BLaER1 (cell line): ENCODE data around the gene UBTFL1.

Source experiments
- H3K27ac ChIP-seq: shearing (Covaris generic); formaldehyde crosslinking; 2 replicates; pipeline ENCODE4 v1.8.1; 2022
- H3K27me3 ChIP-seq: shearing (Covaris generic); formaldehyde crosslinking; 2 replicates; pipeline ENCODE4 v1.8.1; 2022
- H3K36me3 ChIP-seq: shearing (Covaris generic); formaldehyde crosslinking; 2 replicates; pipeline ENCODE4 v1.8.1; 2022
- H3K4me1 ChIP-seq: shearing (Covaris generic); formaldehyde crosslinking; 2 replicates; pipeline ENCODE4 v1.8.1; 2022
- H3K4me2 ChIP-seq: shearing (Covaris generic); formaldehyde crosslinking; 2 replicates; pipeline ENCODE4 v1.8.1; 2022
- H3K4me3 ChIP-seq: shearing (Covaris generic); formaldehyde crosslinking; 2 replicates; pipeline ENCODE4 v1.8.1; 2022
- H3K9ac ChIP-seq: shearing (Covaris generic); formaldehyde crosslinking; 2 replicates; pipeline ENCODE4 v1.8.1; 2022
- H3K9me3 ChIP-seq: shearing (Covaris generic); formaldehyde crosslinking; 2 replicates; pipeline ENCODE4 v1.8.1; 2022
- H4K20me1 ChIP-seq: shearing (Covaris generic); formaldehyde crosslinking; 2 replicates; pipeline ENCODE4 v1.8.1; 2022
- Cebpa-rat ChIP-seq: shearing (Covaris generic); IDR thresholded peaks from 2 replicates; pipeline ENCODE4 v1.8.1; 2022

Gene UBTFL1

GRCh38 chr11:90124371-90124770 is 38.6 kb downstream of the UBTFL1 start:
- no peak for TF ChIP-seq Cebpa-rat

GRCh38 chr11:90124946-90125345 is 39.2 kb downstream of the UBTFL1 start:
- Histone ChIP-seq H3K4me2 (no peak overlapping the region), H4K20me1 (no peaks in the 10 kb centered on the region), H3K36me3 (no peaks in the 10 kb centered on the region), H3K4me1 (no peaks in the 10 kb centered on the region), H3K9ac (no peak overlapping the region), H3K27me3 (no peaks in the 10 kb centered on the region), H3K4me3 (no peak overlapping the region), H3K9me3 (no peaks in the 10 kb centered on the region), H3K27ac (no peak overlapping the region)
- TF ChIP-seq Cebpa-rat = no peak

More at GRCh38 chr11:90124371-90124770, 38.6 kb downstream of the UBTFL1 start:
- Histone ChIP-seq H3K27me3 (no peaks in the 10 kb centered on the region), H3K4me3 (no peak overlapping the region), H3K4me2 (no peak overlapping the region), H3K9me3 (no peaks in the 10 kb centered on the region), H4K20me1 (no peaks in the 10 kb centered on the region), H3K4me1 (no peaks in the 10 kb centered on the region), H3K27ac (no peak overlapping the region), H3K9ac (no peak overlapping the region), H3K36me3 (no peaks in the 10 kb centered on the region)

- Histone ChIP-seq H4K20me1 (no peaks in the 10 kb centered on the region), H3K36me3 (no peaks in the 10 kb centered on the region), H3K27ac (no peak overlapping the region), H3K9me3 (peaks cover 5% of the 10 kb centered on the region), H3K4me3 (no peak overlapping the region), H3K27me3 (no peaks in the 10 kb centered on the region), H3K4me2 (no peak overlapping the region), H3K9ac (no peak overlapping the region), H3K4me1 (no peaks in the 10 kb centered on the region)
- no peak for TF ChIP-seq Cebpa-rat
Observed at GRCh38 chr11:90133560-90134477, 48.1 kb downstream of the UBTFL1 start.

- no peak within 1 kb of the TSS for H3K4me3 ChIP-seq
- H3K9ac ChIP-seq = no peak within 1 kb of the TSS
Observed at GRCh38 chr11:90134478-90135003, 48.8 kb downstream of the UBTFL1 start, which contains the start of gene NAALAD2. Gene NAALAD2, plus strand, starts transcription at chr11:90134663. Its CDS starts 96 bp downstream, at chr11:90134759.

GRCh38 chr11:90135016-90135415 is 49.3 kb downstream of the UBTFL1 start:
- no peaks in the 10 kb centered on the region for H4K20me1 ChIP-seq
- H3K4me3 ChIP-seq = no peak overlapping the region
- H3K4me1 ChIP-seq = no peaks in the 10 kb centered on the region
- no peak overlapping the region for H3K9ac ChIP-seq
- H3K36me3 ChIP-seq = no peaks in the 10 kb centered on the region
- no peak for TF ChIP-seq Cebpa-rat
- no peak overlapping the region for H3K27ac ChIP-seq
- H3K4me2 ChIP-seq = no peak overlapping the region
- peaks cover 5% of the 10 kb centered on the region for H3K9me3 ChIP-seq
- H3K27me3 ChIP-seq = no peaks in the 10 kb centered on the region

More at GRCh38 chr11:90134478-90135003, 48.8 kb downstream of the UBTFL1 start, which contains the start of gene NAALAD2:
- Histone ChIP-seq H4K20me1 (no peaks in the 10 kb centered on the region), H3K36me3 (no peaks in the 10 kb centered on the region), H3K9me3 (peaks cover 5% of the 10 kb centered on the region), H3K4me1 (no peaks in the 10 kb centered on the region), H3K4me2 (no peak within 1 kb of the TSS), H3K27ac (no peak within 1 kb of the TSS), H3K27me3 (no peaks in the 10 kb centered on the region)
- no peak for TF ChIP-seq Cebpa-rat
